A549 (cell line): ENCODE measurements around the gene METRNL.

Source experiments
- BHLHE40 ChIP-seq: IDR thresholded peaks from 2 replicates; pipeline ENCODE4 v1.6.1; 2012; ENCODE audit warnings: low read depth, low read length, inconsistent platforms
- CTCF ChIP-seq: fragments of >200 bp; sonication (Bioruptor Twin); formaldehyde crosslinking; IDR thresholded peaks from 3 replicates; pipeline ENCODE4 v1.5.1; 2016
- JUNB ChIP-seq: fragments of >200 bp; sonication (Bioruptor Twin); formaldehyde crosslinking; IDR thresholded peaks from 2 replicates; pipeline ENCODE4 v1.6.1; 2016
- KDM5A ChIP-seq: fragments of 200-600 bp; sonication (generic); IDR thresholded peaks from 2 replicates; pipeline ENCODE4 v1.6.1; 2016; ENCODE audit warnings: antibody characterized with exemption, mild to moderate bottlenecking
- MAX ChIP-seq: IDR thresholded peaks from 2 replicates; pipeline ENCODE4 v1.6.1; 2012
- POLR2A ChIP-seq: IDR thresholded peaks from 2 replicates; pipeline ENCODE4 v1.6.1; 2012; ENCODE audit warnings: mild to moderate bottlenecking, low read length
- RAD21 ChIP-seq, 2 experiments: fragments of >200 bp in 1 of 2; sonication (Bioruptor Twin) in 1 of 2; formaldehyde crosslinking in 1 of 2; IDR thresholded peaks in 1 of 2; conservative IDR thresholded peaks in 1 of 2; 2 replicates in 1 of 2; 3 replicates in 1 of 2; pipeline ENCODE4 v1.6.1; 2012 to 2018; ENCODE audit warnings: inconsistent platforms in 1 of 2
- SMC3 ChIP-seq: fragments of >200 bp; sonication (Bioruptor Twin); formaldehyde crosslinking; IDR thresholded peaks from 3 replicates; pipeline ENCODE4 v1.6.1; 2018; ENCODE audit warnings: inconsistent platforms

GRCh38 chr17:83142619-83143018, 63.2 kb downstream of the METRNL start:
- TF ChIP-seq CTCF = no peak
- TF ChIP-seq BHLHE40 = no peak
- TF ChIP-seq RAD21 (conservative IDR thresholded peaks at IDR 0.05 in 1 of 2, IDR thresholded peaks at IDR 0.05 in 1 of 2) = no peak
- TF ChIP-seq POLR2A = no peak
- TF ChIP-seq MAX = no peak
- TF ChIP-seq KDM5A = no peak
- TF ChIP-seq JUNB = no peak
- no peak for TF ChIP-seq SMC3
